Stimulated activated memory B cell treated with anti-CD40 and anti-IgM and Interleukin-4, amounts not matched to agents 10 μg/mL and 1 μg/mL and 100 μg/mL, for 72 hours (primary cell): Measurements from ENCODE around the gene DUSP22.
"Not testable (repeated sequence)": the region's sequence is repeated elsewhere in the genome, so short reads cannot be mapped to it uniquely, and the experiment has no call there.

Experiments
- ATAC-seq: fragments of 150-1000 bp; cut with Tn5 transposase; 2 replicates; pipeline ENCODE4 v1.10.0; 2021
- H3K27ac Mint-ChIP-seq: one replicate; pipeline ENCODE4 v1.8.0; 2022; ENCODE audit warnings: mild to moderate bottlenecking, mixed read lengths
- H3K27me3 Mint-ChIP-seq: one replicate; pipeline ENCODE4 v1.8.0; 2022; ENCODE audit warnings: mixed read lengths
- H3K36me3 Mint-ChIP-seq: one replicate; pipeline ENCODE4 v1.8.0; 2022; ENCODE audit warnings: mixed read lengths
- H3K4me1 Mint-ChIP-seq: one replicate; pipeline ENCODE4 v1.8.0; 2022; ENCODE audit warnings: mixed read lengths
- H3K4me3 Mint-ChIP-seq: one replicate; pipeline ENCODE4 v1.8.0; 2022; ENCODE audit warnings: mild to moderate bottlenecking, moderate library complexity, mixed read lengths
- H3K9me3 Mint-ChIP-seq: one replicate; pipeline ENCODE4 v1.8.0; 2022; ENCODE audit warnings: mixed read lengths

The DUSP22 gene

DNA sequence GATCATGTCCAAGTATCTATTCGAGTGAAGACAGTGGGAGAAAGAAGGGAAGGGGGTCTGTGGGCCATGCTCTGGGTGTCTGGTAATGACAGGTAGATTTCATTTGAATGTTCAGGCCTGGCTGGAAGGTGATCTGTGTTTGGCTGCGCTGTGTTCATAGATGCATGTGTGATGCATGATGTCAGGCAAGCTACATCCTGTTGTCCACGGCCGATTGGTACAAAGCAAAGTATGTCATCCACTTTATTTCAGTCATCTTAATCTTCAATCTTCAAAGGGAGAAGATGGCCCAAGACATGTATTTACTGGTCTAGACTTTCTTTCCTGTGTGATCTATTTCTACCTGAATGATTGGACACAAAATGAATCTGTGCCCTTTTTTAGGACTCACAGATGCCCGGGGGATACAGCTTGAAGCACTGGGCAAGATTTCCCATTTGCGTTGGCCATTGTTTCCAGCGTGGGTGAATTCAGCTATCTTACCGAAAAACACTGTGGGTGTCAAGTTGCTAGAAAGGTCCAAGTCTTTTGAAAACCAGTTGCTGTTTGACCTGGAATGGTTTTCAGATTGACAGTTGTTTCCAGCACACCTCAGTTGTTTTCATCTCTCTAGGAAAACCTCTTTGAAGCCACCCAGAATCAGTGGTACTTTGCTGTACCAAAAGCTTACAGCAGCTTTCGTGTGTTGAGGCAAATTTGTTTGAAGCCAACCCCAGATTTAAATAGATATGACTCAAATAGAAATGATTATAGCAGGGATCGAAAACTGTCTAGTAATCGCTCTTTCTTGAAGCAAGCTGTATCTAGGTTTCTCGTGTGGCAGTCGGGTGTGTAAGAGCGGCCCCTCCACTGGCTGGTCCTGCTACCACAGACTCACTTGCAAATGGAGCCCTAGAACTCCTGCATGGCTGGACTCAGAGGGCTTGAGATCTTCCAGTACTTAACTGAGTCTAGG, 27.2 kb downstream of the DUSP22 start:
- ATAC-seq: peak; percentile 49
- Mint-ChIP-seq H3K27ac (no peak overlapping the region), H3K4me1 (peaks cover 43% of the 10 kb centered on the region), H3K36me3 (peaks cover 12% of the 10 kb centered on the region), H3K4me3 (peak overlapping the region; percentile 8), H3K9me3 (no peaks in the 10 kb centered on the region), H3K27me3 (no peaks in the 10 kb centered on the region)

DNA sequence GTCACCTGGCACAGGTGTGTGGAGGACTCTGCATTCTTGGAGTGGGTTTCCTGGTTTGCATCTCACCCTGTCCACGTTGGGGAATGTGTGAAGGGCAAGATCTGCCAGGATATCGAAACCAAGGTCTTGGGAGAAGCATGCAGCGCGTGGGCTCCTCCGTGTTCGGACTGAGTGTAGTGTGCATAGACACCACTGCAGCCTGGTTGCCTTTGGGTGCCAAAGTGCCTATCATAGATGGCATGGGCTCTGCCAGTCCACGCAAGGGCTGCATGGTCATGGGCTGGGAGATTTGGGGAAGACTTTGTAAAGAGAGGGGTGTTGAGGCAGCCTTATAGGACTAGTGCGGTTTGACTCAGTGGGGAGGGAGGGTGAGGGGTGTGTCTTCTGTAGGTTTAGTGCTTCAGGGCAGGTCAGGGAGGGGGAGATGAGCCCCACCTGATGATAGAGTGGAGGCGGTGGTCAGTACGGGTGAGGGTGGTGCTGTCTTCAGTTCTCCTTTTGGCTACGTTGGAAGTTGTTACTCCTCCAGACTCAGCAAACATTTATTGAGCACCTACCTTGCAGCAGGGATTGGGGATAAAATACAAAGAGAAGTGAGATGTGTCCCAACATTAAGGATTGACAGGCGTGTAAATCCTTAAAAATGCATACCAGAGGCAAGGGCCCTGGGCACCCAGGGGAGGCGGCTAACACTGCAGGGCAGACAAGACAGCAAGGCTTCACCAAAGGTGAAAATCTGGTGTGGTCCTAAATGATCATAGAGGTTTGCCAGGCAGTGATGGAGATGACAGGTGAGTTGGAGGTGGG, 28.3 kb downstream of the DUSP22 start:
- Mint-ChIP-seq H3K4me1 (peaks cover 33% of the 10 kb centered on the region), H3K27me3 (no peaks in the 10 kb centered on the region), H3K9me3 (no peaks in the 10 kb centered on the region), H3K4me3 (peak overlapping the region; percentile 8), H3K27ac (no peak overlapping the region), H3K36me3 (peaks cover 4% of the 10 kb centered on the region)
- ATAC-seq: peak; percentile 35

DNA sequence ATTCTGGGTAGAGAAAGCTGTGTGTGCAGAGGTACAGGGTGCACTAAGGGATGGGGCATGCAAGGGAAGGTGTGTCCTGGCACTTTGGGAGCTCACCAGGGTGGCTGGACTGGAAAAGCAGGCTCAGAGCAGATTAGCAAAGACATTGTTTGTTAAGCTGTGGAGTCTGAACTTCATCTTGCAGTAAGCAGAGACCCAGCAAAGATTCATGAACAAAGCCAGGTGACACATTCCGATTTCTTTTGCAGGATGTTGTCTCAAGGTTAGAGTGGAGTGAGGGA, 28.8 kb downstream of the DUSP22 start:
- Mint-ChIP-seq H3K27me3 (no peaks in the 10 kb centered on the region), H3K4me3 (no peak overlapping the region)

DNA sequence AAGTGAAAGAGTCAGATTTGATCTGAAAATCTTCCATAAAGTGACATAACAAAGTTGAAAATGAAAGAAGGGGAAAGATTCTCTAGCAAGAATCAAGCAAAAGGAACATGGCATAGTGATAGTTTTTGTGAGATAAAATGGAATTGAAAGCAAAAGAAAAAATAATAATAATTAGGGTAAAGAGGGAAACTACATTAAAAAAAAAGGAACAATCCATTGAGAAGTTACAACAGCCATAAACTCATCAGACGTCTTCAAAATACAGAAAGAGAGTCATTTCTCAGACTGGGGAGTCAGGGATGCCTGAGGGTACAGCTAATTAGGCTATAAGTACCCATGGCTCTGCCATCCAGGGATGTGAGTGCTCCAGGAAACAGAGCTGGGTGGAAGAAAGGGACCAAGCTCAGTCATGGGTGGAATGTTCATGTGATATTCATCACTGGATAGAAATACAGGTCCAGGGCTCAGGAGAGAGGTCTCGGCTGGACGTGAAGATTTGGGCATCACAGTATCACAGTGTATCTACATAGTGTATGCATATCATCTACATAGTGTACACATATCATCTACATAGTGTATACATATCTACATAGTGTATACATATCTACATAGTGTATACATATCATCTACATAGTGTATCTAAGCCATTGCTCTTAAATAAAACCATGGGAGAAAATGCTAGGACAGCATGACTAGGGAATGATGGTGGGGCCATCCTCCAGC, 29.4 kb downstream of the DUSP22 start:
- Mint-ChIP-seq H3K27me3 (no peaks in the 10 kb centered on the region), H3K4me3 (no peak overlapping the region), H3K36me3 (peaks cover 9% of the 10 kb centered on the region), H3K9me3 (no peaks in the 10 kb centered on the region), H3K4me1 (peaks cover 28% of the 10 kb centered on the region), H3K27ac (no peak overlapping the region)
- no peak for ATAC-seq

More for the DNA sequence above, 28.8 kb downstream of the DUSP22 start:
- Mint-ChIP-seq H3K9me3 (no peaks in the 10 kb centered on the region), H3K27ac (no peak overlapping the region), H3K36me3 (peaks cover 3% of the 10 kb centered on the region), H3K4me1 (peaks cover 28% of the 10 kb centered on the region)
- no peak for ATAC-seq

DNA sequence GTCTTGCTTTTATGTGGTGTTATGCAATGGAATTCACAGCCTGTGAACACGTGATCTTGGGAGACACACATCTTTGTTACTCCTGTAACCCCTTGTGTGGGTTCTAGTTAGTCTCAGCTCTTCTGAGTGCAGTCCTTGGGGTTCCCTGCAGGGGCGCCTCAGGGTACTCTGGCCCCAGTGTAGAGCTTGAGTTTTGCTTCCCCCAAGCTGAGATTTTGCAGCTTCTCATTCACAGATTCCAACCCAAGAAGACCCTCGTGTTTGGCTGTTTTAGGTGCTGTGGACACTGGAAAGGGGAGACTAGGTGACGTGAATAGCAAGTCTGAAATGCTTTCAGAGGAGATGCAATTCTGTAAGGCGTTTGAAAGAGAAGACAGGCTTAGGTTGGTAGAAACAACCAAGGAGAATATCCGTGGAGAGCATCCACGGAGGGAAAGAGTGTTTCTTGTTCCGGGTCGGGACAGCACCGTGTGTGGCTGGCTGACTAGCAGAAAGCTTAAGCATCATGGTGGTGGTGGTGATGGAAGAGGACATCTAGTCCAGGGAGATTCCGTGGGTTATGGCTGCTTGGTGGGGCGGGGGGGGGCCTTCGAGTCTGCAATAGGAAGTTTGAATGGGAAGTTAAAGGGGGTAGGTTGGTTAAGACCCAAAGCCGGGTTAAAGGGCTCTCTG, 30.1 kb downstream of the DUSP22 start:
- H3K4me1 Mint-ChIP-seq: peaks cover 21% of the 10 kb centered on the region
- ATAC-seq: no peak

DNA sequence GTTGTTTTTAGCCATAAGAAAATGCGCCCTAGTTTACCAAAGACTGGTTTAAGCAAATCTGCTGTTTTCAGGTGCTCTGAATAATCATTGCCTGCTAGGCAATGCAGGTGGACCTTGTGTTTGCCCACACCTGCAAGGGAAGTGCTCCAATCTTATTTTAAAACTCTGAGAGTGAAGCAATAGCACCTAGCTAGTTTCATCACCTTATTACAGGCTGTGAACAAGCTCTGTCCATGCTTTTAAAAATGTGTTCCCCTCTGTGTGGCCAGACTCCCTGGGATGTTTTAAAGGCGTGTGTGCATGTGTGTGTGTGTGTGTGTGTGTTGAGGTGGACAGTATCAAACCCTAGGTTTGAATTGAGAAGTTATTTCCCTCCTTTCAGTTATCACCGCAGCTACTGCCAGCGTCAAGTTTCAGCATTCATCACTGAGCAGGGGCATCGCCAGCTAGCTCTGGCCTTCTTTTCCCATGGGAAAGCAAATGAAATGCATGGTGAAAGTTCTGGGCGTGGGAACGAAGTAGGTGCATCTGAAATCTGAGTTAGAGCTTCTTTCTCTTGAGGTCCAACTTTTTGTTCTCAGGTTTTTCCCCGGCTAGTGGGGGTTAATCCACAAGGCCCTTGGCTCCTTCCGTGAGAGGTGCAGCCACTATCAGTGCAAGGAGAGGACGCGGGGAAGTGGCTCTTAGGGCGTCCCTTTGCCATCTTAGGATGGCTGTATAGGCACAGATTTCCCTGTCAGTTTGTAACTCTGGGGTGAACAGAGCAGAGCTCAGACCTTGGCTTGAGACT, 30.8 kb downstream of the DUSP22 start:
- no peaks in the 10 kb centered on the region for H3K27me3 Mint-ChIP-seq
- no peak for ATAC-seq
- H3K4me1 Mint-ChIP-seq: peaks cover 14% of the 10 kb centered on the region
- no peak overlapping the region for H3K27ac Mint-ChIP-seq
- no peaks in the 10 kb centered on the region for H3K9me3 Mint-ChIP-seq
- H3K4me3 Mint-ChIP-seq: no peak overlapping the region
- peaks cover 17% of the 10 kb centered on the region for H3K36me3 Mint-ChIP-seq

More for the DNA sequence above, 30.1 kb downstream of the DUSP22 start:
- no peaks in the 10 kb centered on the region for H3K9me3 Mint-ChIP-seq
- no peak overlapping the region for H3K4me3 Mint-ChIP-seq
- no peak overlapping the region for H3K27ac Mint-ChIP-seq
- H3K36me3 Mint-ChIP-seq: peaks cover 12% of the 10 kb centered on the region
- H3K27me3 Mint-ChIP-seq: no peaks in the 10 kb centered on the region

DNA sequence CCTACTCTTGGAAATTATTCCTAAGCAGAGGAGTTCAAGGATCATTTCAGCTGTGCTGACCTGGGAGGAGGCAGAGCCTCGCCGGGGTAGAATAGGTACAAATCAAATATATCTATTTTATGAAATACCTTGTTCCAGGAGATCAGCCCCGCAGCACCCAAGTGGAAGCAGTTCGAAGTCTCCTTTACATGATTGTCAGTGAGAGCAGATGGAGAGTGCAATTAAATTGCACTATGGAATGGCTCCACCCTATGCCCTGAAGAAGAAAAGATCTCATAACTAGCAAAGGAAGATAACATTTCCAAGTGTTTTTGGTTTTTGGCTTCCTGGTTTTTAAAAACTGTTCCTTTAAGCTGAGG, 31.4 kb downstream of the DUSP22 start:
- no peaks in the 10 kb centered on the region for H3K9me3 Mint-ChIP-seq
- no peak overlapping the region for H3K4me3 Mint-ChIP-seq
- no peak for ATAC-seq
- H3K4me1 Mint-ChIP-seq: peaks cover 8% of the 10 kb centered on the region
- no peak overlapping the region for H3K27ac Mint-ChIP-seq
- H3K36me3 Mint-ChIP-seq: peaks cover 17% of the 10 kb centered on the region
- no peaks in the 10 kb centered on the region for H3K27me3 Mint-ChIP-seq

DNA sequence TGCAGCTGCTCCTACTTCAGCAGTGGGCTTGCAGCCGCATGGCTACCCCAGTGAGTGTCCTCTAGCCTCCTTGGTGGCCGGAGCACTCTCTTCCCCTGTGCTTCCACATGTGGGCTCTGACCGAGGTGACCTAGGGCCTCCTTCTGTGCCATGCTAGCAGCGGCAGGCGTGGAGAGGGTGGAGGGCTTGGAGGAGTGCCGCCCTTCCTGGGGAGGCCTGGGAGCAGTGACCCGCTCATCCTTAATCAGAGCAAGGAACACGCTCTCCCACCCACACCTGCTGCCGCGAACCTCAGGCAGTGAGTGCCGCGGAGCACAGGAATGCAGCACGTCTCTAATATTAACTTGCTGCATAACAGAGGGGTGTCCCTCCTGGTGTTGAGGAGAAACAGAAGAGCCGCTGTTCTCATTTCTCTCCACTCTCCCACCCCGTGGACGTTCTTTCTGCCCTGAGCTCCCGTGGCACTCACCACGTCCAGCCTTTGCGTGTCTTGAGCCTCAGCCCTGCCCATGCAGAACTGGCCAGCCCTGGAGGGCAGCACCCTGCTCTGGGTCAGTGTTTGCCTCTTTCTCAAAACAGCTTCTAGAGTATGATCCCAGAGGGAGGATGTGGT, 31.9 kb downstream of the DUSP22 start:
- no peak for ATAC-seq
- Mint-ChIP-seq H3K27ac (no peak overlapping the region), H3K27me3 (no peaks in the 10 kb centered on the region), H3K36me3 (peaks cover 17% of the 10 kb centered on the region), H3K9me3 (no peaks in the 10 kb centered on the region), H3K4me3 (no peak overlapping the region), H3K4me1 (peaks cover 6% of the 10 kb centered on the region)

DNA sequence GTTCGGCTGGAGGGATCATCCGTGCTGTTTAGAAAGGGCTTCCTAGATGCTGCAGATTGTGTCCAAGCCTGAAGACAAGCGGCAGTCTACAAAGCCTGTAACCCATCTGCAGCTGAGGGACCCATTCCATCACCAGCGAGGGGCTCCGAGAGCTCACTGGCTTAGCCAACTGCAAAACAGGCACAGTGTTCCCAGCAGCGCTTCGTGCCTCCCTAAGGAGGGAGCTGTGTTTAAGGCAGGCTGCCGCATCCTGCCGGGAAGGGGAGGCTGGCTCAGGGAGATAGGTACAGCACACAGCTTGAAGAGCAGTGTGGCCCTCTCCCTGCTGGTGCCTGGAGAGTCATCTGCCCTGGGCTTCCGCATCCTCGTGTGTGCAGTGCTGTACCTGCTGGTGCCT, 32.4 kb downstream of the DUSP22 start:
- H3K4me1 Mint-ChIP-seq: peaks cover 6% of the 10 kb centered on the region
- H3K27ac Mint-ChIP-seq: no peak overlapping the region
- no peak for ATAC-seq
- peaks cover 17% of the 10 kb centered on the region for H3K36me3 Mint-ChIP-seq
- no peaks in the 10 kb centered on the region for H3K9me3 Mint-ChIP-seq
- H3K4me3 Mint-ChIP-seq: no peak overlapping the region
- no peaks in the 10 kb centered on the region for H3K27me3 Mint-ChIP-seq

DNA sequence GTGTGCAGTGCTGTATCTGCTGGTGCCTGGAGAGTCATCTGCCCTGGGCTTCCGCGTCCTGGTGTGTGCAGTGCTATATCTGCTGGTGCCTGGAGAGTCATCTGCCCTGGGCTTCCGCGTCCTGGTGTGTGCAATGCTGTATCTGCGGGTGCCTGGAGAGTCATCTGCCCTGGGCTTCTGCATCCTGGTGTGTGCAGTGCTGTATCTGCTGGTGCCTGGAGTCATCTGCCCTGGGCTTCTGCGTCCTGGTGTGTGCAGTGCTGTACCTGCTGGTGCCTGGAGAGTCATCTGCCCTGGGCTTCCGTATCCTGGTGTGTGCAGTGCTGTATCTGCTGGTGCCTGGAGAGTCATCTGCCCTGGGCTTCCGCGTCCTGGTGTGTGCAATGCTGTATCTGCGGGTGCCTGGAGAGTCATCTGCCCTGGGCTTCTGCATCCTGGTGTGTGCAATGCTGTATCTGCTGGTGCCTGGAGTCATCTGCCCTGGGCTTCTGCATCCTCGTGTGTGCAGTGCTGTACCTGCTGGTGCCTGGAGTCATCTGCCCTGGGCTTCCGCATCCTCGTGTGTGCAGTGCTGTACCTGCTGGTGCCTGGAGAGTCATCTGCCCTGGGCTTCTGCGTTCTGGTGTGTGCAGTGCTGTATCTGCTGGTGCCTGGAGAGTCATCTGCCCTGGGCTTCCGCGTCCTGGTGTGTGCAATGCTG, 33.0 kb downstream of the DUSP22 start:
- not testable (repeated sequence) for H3K4me1 Mint-ChIP-seq, H3K4me3 Mint-ChIP-seq, H3K27ac Mint-ChIP-seq, ATAC-seq, H3K9me3 Mint-ChIP-seq, H3K27me3 Mint-ChIP-seq
- peaks cover 17% of the 10 kb centered on the region for H3K36me3 Mint-ChIP-seq

DNA sequence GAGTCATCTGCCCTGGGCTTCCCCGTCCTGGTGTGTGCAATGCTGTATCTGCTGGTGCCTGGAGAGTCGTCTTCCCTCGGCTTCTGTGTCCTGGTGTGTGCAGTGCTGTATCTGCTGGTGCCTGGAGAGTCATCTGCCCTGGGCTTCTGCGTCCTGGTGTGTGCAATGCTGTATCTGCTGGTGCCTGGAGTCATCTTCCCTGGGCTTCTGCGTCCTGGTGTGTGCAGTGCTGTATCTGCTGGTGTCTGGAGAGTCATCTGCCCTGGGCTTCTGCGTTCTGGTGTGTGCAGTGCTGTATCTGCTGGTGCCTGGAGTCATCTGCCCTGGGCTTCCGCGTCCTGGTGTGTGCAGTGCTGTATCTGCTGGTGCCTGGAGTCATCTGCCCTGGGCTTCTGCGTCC, 33.8 kb downstream of the DUSP22 start:
- not testable (repeated sequence) for ATAC-seq, H3K27ac Mint-ChIP-seq, H3K9me3 Mint-ChIP-seq, H3K27me3 Mint-ChIP-seq, H3K4me1 Mint-ChIP-seq, H3K4me3 Mint-ChIP-seq
- H3K36me3 Mint-ChIP-seq: peaks cover 17% of the 10 kb centered on the region

DNA sequence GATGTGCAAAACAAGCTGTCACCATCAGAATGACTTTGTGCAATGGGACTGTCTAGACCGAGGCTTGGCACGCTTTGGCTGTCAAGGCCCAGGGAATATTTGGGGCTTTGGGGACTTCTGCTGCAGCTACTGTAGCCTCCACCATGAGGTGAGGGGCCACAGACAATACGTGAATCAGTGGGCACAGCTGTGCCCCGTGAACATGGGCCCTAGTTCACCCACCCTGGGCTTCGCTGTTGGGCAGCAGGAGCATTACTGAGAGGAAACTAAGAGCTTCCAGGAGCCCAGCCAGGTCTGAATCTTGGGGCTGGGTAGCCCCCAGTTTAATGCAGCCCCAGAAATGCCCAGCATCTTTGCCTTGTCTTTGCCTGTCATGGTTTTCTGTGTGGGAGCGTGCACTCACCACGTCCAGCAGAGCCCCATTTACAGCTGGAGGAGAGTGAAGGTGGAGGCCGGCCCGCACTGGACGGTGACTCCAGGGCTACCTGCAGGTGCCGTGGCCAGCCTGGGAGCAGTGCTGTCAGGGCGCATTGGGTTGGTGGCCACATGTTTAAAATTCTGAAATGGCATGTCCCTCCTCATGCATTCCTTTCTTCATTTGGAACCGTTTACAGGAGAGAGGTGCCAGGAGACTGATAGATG, 34.7 kb downstream of the DUSP22 start:
- H3K4me3 Mint-ChIP-seq: no peak overlapping the region
- H3K36me3 Mint-ChIP-seq: peaks cover 17% of the 10 kb centered on the region
- peaks cover 6% of the 10 kb centered on the region for H3K4me1 Mint-ChIP-seq
- no peak overlapping the region for H3K27ac Mint-ChIP-seq
- no peaks in the 10 kb centered on the region for H3K9me3 Mint-ChIP-seq
- no peak for ATAC-seq
- no peaks in the 10 kb centered on the region for H3K27me3 Mint-ChIP-seq

DNA sequence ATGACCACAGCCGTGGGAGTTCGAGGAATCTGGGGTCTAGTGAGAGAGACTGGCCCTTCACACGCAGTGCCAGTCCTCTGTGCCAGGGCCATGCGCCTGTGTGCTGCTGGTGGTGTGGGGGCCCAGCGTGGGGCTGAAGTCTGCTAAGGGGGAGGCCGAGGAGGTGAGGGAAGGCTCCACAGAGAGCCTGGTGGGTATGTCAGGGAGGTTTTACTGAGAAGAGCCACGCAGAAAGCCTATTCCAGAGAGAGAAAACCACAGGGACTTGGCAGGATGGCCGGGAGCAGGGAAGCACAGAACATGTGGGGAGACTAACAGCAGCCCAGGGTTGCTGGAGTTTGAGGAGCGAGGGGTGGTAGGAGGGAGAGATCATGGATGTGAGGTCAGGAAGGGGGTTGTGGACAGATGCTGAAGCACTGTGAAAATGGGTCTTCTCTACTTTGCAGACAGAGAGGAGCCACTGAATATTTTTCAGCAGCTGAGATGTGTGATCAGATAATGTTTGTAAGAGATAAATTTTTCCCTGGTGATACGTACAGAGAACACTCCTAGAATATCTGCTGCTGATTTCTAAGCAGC, 35.3 kb downstream of the DUSP22 start:
- ATAC-seq: no peak
- H3K27me3 Mint-ChIP-seq: no peaks in the 10 kb centered on the region
- H3K4me1 Mint-ChIP-seq: peaks cover 6% of the 10 kb centered on the region
- no peak overlapping the region for H3K27ac Mint-ChIP-seq
- peaks cover 17% of the 10 kb centered on the region for H3K36me3 Mint-ChIP-seq
- H3K4me3 Mint-ChIP-seq: no peak overlapping the region
- H3K9me3 Mint-ChIP-seq: no peaks in the 10 kb centered on the region
